Activated CD4-positive, alpha-beta T cell treated with anti-CD3 and anti-CD28 coated beads, Interleukin-2, amount 50 U/mL, for 4 hours (primary cell): ENCODE data around the gene MASP2.

ENCODE experiments used
- DNase-seq, 2 experiments: peaks; one replicate each; pipeline ENCODE4 v3.0.0-alpha.2; 2020

MASP2 gene

GRCh38 chr1:10987840-10988417 is 59.1 kb downstream of the MASP2 start:
- no peak for DNase-seq

- DNase-seq = no peak
Observed at GRCh38 chr1:10986525-10986890, 60.5 kb downstream of the MASP2 start.

- no peak for DNase-seq
Observed at GRCh38 chr1:10980841-10981727, 66.0 kb downstream of the MASP2 start.

DNA sequence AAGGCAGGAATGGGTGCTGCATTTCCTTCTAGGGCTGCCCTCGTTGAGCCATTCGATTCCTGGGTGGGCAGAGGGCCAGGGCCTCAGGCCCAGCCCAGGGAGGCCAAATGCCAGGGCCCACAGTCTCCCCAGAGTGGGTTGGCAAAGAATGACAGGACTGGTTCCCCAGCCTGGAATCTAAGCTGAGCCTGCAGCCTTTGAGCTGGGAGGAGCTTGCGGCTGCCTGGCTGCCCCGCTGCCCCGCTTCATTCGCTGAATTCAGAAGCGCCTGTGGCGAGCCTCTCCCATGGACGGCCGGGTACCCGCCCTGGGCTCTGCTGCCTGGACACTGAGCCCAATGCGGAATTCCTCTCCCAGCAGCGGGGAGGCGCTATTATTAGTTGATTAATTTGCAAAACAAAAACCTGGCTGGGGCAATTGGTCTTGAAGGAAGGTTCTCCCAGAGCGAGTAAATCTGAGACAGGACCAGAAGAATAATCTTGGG is 66.9 kb downstream of the MASP2 start:
- no peak for DNase-seq

DNA sequence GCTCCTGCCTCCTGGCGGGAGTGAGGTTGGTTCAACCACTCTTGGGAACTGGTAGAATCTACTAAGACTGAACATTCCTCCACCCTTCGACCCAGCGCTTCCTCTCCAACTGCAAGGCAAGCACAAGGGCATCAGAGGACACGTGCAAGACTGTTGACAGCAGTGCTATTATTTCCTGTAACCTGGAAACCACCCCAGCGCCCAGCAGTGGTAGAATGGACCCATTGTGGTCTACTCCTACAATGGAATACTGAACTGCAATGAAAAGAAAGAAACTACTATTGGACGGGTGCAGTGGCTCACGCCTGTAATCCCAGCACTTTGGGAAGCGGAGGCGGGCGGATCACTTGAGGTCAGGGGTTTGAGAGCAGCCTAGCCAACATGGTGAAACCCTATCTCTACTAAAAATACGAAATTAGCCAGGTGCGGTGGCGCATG is 67.5 kb downstream of the MASP2 start:
- DNase-seq = no peak

- DNase-seq = no peak
Observed at GRCh38 chr1:10978719-10979118, 68.3 kb downstream of the MASP2 start.
